ENCODE results near the gene CFAP77. TPM values are rescaled to one million over a fixed set of nuclear protein-coding genes. Genes with fewer than 3 reads are reported as not detected.
"Not testable (repeated sequence)": the region's sequence is repeated elsewhere in the genome, so short reads cannot be mapped to it uniquely, and the experiment has no call there.

CFAP77 gene
- total and polyA plus RNA-seq, 2 of the 8 experiments (the other 6 are each of a cell fraction or from before 2014, with no cell fraction given): 0.63 to 0.97 TPM

DNA sequence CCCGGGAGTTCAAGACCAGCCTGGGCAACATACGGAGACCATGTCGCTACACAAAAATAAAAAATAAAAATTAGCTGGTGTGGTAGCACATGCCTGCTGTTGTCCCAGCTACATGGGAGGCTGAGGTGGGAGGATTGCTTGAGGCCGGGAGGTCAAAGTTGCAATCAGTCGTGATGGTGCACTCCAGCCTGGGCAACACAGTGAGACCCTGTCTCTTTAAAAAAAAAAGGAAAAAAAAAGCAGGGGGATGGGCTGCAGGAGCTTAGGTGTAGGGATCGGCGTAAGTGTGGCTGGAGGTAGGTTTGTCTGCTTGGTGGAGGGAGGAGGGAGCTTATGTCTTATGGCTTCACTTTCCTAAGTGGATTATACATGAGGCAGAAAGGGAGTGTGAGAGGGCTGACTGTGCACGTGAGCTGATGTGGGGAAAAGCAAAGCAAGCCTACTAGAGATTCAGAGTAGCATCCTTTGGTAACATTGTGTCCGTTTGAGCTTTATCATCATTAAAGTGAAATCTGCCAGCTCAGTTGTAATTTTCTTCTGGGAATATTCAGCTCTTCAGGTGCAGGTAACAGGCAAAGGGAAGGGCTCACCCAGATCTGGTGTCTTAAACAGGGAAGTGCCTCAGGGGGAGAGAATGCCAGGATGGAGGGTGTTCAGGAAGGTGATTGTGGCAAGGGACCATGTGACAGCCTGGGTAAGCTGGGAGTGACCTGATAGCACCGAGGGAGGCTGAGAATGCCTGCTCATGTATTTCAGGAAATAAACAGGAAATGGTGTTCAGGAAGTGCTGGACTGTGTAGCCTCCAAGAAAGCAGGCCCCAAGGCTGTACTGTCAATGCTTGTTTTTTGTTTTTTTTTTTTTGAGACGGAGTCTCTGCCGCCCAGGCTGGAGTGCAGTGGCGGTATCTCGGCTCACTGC lies 37.6 kb upstream of the CFAP77 start (continued):
- no peak for TF ChIP-seq SIN3A (conservative IDR thresholded peaks at IDR 0.05 in 1 of 2, IDR thresholded peaks at IDR 0.05 in 1 of 2; ENCODE audit: low read depth in 1 of 2, low read length in 2 of 2)
- TF ChIP-seq SP2 (IDR thresholded peaks at IDR 0.05; ENCODE audit: low read length): no peak
- no peak for TF ChIP-seq PHF8 (conservative IDR thresholded peaks at IDR 0.05; ENCODE audit: low read depth, low read length)

DNA sequence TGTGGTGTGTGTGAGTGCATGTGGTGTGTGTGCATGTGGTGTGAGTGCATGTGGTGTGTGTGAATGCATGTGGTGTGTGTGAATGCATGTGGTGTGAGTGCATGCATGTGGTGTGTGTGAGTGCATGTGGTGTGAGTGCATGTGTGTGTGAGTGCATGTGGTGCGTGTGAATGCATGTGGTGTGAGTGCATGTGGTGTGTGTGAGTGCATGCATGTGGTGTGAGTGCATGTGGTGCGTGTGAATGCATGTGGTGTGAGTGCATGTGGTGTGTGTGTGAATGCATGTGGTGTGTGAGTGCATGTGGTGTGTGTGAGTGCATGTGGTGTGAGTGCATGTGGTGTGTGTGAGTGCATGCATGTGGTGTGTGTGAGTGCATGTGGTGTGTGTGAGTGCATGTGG lies 32.2 kb upstream of the CFAP77 start:
- H3K23me2 ChIP-seq (ENCODE audit: low read depth, low read length); H3K27ac ChIP-seq (ENCODE audit: low read depth, low read length); H2AFZ ChIP-seq (ENCODE audit: low read length); CTCF ChIA-PET (ENCODE audit: partially characterized antibody); H4K91ac ChIP-seq (replicated peaks; ENCODE audit: insufficient read length, low read length); H3K4me1 ChIP-seq (replicated peaks in 1 of 4; ENCODE audit: control insufficient read depth in 3 of 4, insufficient read depth in 4 of 4, low read length in 3 of 4); H2BK5ac ChIP-seq (ENCODE audit: low read depth, low read length); POLR2A ChIA-PET (ENCODE audit: partially characterized antibody); H3K79me2 ChIP-seq (ENCODE audit: control insufficient read depth in 1 of 2, insufficient read depth in 2 of 2, low read length in 2 of 2); H3K56ac ChIP-seq (replicated peaks; ENCODE audit: insufficient read length, low read depth, low read length); H2AK5ac ChIP-seq (ENCODE audit: low read depth, low read length); H2BK120ac ChIP-seq (replicated peaks; ENCODE audit: low read depth, low read length); H3K4me2 ChIP-seq (ENCODE audit: insufficient read depth in 1 of 2, low read depth in 2 of 2, low read length in 2 of 2); H3K27me3 ChIP-seq (replicated peaks in 1 of 4; ENCODE audit: control insufficient read depth in 3 of 4, extremely low read depth in 1 of 4, insufficient read depth in 3 of 4, low read length in 3 of 4); H4K8ac ChIP-seq (ENCODE audit: extremely low read depth, insufficient read depth, low read length); H3K79me1 ChIP-seq (ENCODE audit: low read depth, low read length); H2BK15ac ChIP-seq (ENCODE audit: low read length); H2BK20ac ChIP-seq (ENCODE audit: low read length); H3K18ac ChIP-seq (ENCODE audit: extremely low read depth, low read length); H3K4ac ChIP-seq (replicated peaks; ENCODE audit: insufficient read length, low read depth, low read length); H4K20me1 ChIP-seq (replicated peaks in 1 of 2; ENCODE audit: control insufficient read depth in 1 of 2, insufficient read depth in 2 of 2, low read length in 2 of 2); FAIRE-seq; H3K4me3 ChIP-seq (ENCODE audit: extremely low read depth in 1 of 4, insufficient read depth in 2 of 4, low read depth in 3 of 4, low read length in 4 of 4); H3K9ac ChIP-seq (replicated peaks in 1 of 4; ENCODE audit: extremely low read depth in 1 of 4, low read depth in 3 of 4, low read length in 3 of 4); DNase-seq (ENCODE audit: low read depth in 1 of 2, low spot score in 2 of 2); H3K23ac ChIP-seq (ENCODE audit: insufficient read length); H3K14ac ChIP-seq (ENCODE audit: insufficient read length); H4K5ac ChIP-seq (ENCODE audit: insufficient read length, low read depth, low read length): not testable (repeated sequence)
- WGBS, 2 experiments (ENCODE audit: extremely low coverage in 1 of 2, insufficient coverage in 1 of 2, insufficient read length in 1 of 2, insufficient replicate concordance in 2 of 2, low coverage in 1 of 2, low lambda C conversion rate in 2 of 2, missing lambda C conversion rate in 1 of 2): 90% methylated on average over 2 of the region's 2 CpGs; no CpG with 5 or more reads in 1 of the 2 experiments
- Histone ChIP-seq H3K9me3 (ENCODE audit: insufficient read depth in 2 of 2, low read depth in 1 of 2, low read length in 1 of 2) (peaks cover 13 to 17% of the 10 kb centered on the region in 2 experiments; a peak in 3 of 4 replicates), H2BK12ac (ENCODE audit: low read depth, low read length) (peak overlapping the region; percentile 55; the same call in 1 of the 2 replicates), H3K36me3 (ENCODE audit: control insufficient read depth in 2 of 4, insufficient read depth in 4 of 4, low read length in 3 of 4) (peaks cover 18 to 59% (median 35%) of the 10 kb centered on the region in 4 experiments)

Measured in H1 (cell line).